Neuron (in vitro differentiated cells): Measurements from ENCODE around the gene SP100.
"Not testable (repeated sequence)": the region's sequence is repeated elsewhere in the genome, so short reads cannot be mapped to it uniquely, and the experiment has no call there.

Experiments used
- H2AFZ ChIP-seq: one replicate; pipeline ENCODE4 v1.6.1; 2013; ENCODE audit warnings: low read depth, mild to moderate bottlenecking, inconsistent platforms, low read length, moderate library complexity
- H3K27me3 ChIP-seq: one replicate; pipeline ENCODE4 v1.6.1; 2013; ENCODE audit warnings: low read length; ENCODE audit not compliant: insufficient read depth
- H3K36me3 ChIP-seq: one replicate; pipeline ENCODE4 v1.6.1; 2013; ENCODE audit warnings: low read length; ENCODE audit not compliant: insufficient read depth
- H3K4me1 ChIP-seq: one replicate; pipeline ENCODE4 v1.6.1; 2013; ENCODE audit warnings: low read length; ENCODE audit not compliant: insufficient read depth
- H3K4me3 ChIP-seq: 2 replicates; pipeline ENCODE4 v1.5.1; 2013; ENCODE audit warnings: mild to moderate bottlenecking, low read length, moderate library complexity
- H3K9me3 ChIP-seq: one replicate; pipeline ENCODE4 v1.6.1; 2013; ENCODE audit warnings: low read length

The SP100 gene

DNA sequence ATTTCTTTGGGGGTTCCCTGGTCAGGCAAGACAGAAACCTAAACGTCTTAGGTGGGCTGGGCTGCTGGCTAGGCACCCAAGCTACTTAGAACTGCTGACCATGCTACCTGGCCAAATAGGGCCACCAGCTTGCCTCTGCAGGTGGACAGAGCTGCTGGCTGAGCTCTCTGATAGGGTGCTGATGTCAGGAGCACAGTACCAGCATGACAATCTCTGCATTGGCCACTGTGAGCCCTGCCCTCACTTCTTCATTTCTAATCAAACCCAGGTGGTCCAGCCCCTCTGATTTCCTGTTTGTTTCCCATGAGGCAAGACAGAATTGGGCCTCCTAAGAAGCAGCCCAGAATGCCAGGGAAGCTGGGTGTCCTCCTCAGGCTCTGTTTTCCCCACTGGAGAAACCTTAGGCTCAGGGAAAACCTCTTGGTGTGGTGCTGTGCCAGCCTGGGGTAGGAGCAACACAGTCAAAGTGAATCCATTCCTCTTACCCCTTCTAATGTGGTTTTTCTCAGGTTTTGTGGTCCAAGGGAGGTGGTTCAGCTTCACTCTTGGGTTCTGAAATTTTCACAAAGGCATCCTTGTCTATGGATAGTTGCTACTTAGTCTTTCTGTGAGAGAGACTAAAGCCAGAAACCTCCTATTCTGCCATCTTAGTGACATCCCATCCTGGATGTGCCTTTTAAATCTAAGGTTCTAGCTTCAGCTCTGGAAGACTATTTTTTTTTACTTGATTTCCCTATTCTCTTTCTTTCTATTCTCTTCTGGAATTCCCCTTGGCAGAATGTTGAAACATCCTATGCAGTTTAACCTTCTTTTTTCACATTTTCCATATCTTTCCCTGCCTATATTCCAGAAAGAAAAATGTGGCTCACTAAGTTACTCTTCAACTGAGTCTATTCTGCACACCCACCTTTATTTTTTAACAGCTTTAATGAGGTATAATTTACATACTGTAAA is 15.2 kb downstream of the SP100 start:
- Histone ChIP-seq H3K4me3 (no peak overlapping the region), H2AFZ (no peak overlapping the region), H3K9me3 (no peaks in the 10 kb centered on the region), H3K36me3 (no peaks in the 10 kb centered on the region), H3K27me3 (no peaks in the 10 kb centered on the region), H3K4me1 (no peaks in the 10 kb centered on the region)

DNA sequence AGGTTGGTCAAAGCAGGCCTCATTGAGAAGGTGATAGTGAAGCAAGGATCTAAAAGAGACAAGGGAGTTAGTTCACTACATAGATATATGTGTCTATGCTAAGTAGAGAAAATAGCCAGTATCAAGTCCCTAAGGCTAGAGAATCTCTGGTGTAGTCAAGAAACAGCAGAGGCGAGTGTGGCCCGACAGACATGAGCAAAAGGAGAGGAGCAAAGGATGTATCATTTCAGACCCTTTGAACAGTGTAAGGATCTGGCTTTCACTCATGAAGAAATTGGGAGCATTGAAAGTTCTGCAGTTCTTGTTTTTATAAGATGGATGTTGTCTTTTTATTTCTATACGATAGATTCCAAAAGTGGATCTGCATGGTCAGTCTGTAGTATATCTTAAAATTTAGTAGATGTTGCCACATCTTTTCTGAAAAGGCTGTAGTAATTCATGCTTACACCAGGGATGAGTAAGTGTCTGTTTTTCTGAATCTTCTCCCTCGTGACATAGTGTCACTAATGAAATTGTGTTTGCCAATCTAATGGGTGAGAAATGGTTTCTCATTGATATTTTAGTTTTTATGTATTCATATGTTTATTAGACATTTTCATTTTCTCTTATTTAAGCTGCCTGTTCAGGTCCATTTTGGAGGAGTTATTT is 18.8 kb downstream of the SP100 start:
- Histone ChIP-seq H3K27me3 (no peaks in the 10 kb centered on the region), H3K4me3 (no peak overlapping the region), H2AFZ (no peak overlapping the region), H3K36me3 (no peaks in the 10 kb centered on the region), H3K4me1 (no peaks in the 10 kb centered on the region), H3K9me3 (no peaks in the 10 kb centered on the region)

DNA sequence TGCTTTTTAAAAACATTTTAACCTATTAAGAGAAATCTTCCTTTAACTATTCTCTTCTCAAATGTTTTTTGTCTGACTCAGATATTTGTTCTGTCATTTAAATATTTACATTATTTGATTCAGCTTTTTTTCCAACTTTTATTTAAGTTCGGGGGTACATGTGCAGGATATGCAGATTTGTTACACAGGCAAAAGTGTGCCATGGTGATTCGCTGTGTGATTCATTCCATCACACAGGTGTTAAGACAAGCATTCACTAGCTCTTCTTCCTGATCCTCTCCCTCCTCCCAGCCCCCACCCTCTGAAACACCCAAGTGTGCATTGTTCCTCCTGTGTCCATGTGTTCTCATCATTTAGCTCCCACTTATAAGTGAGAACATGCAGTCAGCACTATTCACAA is 19.4 kb downstream of the SP100 start:
- H3K27me3 ChIP-seq: no peaks in the 10 kb centered on the region
- no peak overlapping the region for H2AFZ ChIP-seq
- no peaks in the 10 kb centered on the region for H3K4me1 ChIP-seq
- H3K4me3 ChIP-seq: no peak overlapping the region
- no peaks in the 10 kb centered on the region for H3K36me3 ChIP-seq
- no peaks in the 10 kb centered on the region for H3K9me3 ChIP-seq

DNA sequence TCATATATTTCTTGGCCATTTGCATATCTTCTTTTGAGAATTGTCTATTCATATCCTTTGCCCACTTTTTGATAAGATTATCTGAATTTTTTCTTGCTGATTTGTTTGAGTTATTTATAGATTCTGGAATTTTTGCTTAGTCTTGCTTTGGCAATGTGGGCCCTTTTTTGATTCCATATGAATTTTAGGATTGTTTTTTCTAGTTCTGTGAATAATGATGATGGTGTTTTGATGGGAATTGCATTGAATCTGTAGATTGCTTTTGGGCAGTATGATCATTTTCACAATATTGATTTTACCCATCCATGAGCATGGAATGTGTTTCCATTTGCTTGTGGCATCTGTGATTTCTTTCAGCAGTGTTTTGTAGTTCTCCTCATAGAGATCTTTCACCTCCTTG is 23.1 kb downstream of the SP100 start:
- H3K4me1 ChIP-seq, H3K36me3 ChIP-seq, H3K27me3 ChIP-seq, H3K9me3 ChIP-seq, H3K4me3 ChIP-seq, H2AFZ ChIP-seq: not testable (repeated sequence)

DNA sequence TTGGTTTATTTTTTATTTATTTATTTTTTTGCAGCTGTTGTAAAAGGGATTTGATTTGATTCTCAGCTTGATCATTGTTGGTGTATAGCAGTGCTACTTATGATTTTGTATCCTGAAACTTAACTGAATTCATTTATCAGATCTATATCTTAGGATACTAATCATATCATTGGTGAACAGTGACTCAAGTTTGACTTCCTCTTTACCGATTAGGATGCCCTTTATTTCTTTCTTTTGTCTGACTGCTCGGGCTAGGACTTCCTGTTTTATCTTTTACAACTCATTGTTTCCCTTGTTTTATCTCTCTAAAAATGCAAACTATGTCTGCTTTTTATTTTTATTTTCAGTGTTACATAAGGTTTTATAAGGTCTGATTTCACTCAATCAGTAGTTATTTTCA is 23.6 kb downstream of the SP100 start:
- H3K9me3 ChIP-seq: no peaks in the 10 kb centered on the region
- H3K4me3 ChIP-seq: no peak overlapping the region
- no peaks in the 10 kb centered on the region for H3K4me1 ChIP-seq
- no peak overlapping the region for H2AFZ ChIP-seq
- no peaks in the 10 kb centered on the region for H3K36me3 ChIP-seq
- H3K27me3 ChIP-seq: no peaks in the 10 kb centered on the region

DNA sequence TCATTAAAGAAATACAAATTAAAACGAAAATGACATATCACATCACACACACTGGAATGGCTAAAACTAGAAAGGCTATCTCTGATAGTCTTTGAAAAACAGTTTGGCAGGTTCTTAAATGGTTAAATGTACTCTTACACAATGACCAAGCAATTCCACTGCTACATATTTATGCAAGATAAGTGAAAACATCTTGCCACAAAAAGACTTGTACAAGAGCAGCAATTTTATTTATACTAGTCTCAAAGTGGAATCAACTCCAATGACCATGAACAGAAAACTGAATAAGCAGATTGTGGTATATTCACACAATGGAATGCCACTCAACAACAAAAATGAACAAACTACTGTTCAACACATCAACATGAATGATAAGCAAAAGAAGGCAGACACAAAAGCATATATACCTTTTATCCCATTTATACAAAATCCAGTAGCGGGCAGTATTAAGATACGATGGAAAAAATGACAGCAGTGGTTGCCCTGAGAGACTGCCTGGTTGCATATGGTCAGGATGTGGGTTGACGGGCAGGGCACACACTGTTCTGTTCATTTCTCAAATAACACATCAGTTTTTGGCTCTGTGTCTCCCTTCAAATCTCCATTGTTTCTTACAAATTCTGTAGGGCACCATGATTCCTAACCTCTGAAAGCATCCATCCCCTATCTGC is 25.4 kb downstream of the SP100 start:
- Histone ChIP-seq H3K9me3 (no peaks in the 10 kb centered on the region), H3K4me3 (no peak overlapping the region)

DNA sequence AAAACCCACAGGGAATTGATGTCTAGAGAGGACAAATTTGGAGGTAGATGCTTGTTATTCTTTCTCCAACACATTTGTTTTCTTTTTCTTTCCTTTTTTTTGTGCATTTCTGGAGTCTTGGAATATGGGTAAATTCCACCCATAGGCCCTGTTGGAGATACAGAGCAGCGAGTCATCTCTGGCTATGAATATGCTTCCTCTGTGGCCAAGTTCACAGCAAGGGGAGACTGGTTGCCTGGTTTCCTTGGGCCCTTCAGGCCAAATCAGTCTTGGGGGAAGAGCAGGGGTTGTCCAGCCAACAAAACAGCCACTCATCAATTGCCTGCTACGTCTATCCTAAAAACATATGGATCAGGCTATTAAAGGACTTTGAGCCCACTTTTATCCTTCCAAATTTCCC is 27.5 kb downstream of the SP100 start:
- H3K4me3 ChIP-seq: no peak overlapping the region
- H3K9me3 ChIP-seq: no peaks in the 10 kb centered on the region
- H3K4me1 ChIP-seq: no peaks in the 10 kb centered on the region
- H3K36me3 ChIP-seq: no peaks in the 10 kb centered on the region
- H3K27me3 ChIP-seq: no peaks in the 10 kb centered on the region
- no peak overlapping the region for H2AFZ ChIP-seq

More for the DNA sequence above, 25.4 kb downstream of the SP100 start:
- H2AFZ ChIP-seq: no peak overlapping the region
- H3K4me1 ChIP-seq: no peaks in the 10 kb centered on the region
- H3K27me3 ChIP-seq: no peaks in the 10 kb centered on the region
- H3K36me3 ChIP-seq: no peaks in the 10 kb centered on the region

DNA sequence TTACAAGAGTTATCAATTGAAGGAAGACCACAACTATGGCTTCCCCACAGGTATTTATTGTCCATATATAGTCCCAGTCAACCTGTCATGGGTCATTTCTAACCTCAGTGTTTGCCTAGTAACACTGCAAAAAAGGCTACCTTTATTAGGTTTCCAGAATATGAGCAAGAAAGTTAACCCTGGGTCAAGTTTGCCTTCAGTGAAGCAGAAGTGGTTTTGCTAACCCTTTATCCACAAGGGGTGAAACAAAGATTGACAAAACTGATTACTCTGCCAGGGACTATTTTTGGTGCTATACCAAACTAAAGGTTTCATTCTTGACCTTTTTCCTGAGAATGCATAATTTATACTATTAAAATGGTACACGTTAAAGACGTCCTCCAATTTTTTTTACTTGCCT is 28.8 kb downstream of the SP100 start:
- no peaks in the 10 kb centered on the region for H3K4me1 ChIP-seq
- no peak overlapping the region for H2AFZ ChIP-seq
- no peaks in the 10 kb centered on the region for H3K36me3 ChIP-seq
- no peaks in the 10 kb centered on the region for H3K9me3 ChIP-seq
- no peaks in the 10 kb centered on the region for H3K27me3 ChIP-seq
- H3K4me3 ChIP-seq: no peak overlapping the region

DNA sequence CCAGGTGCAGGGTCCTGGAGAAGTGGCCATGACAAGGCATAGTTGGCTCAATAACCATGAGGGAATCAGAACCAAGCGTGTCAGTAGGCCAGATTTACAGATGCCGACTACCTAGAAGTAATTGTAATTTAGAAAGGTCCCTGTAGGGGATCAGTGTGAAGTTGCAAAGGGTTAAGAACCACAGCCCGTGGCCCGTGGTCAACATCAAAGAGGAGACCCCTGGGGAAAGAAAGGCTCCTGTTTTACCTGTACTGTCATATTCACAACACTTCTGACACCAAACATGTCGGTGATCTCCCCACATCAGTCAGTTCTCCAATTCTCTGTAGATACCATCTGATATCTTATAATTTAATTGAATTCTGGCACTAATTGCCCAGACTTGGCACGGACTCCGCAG is 31.0 kb downstream of the SP100 start:
- no peak overlapping the region for H2AFZ ChIP-seq
- H3K27me3 ChIP-seq: no peaks in the 10 kb centered on the region
- no peak overlapping the region for H3K4me3 ChIP-seq
- H3K4me1 ChIP-seq: no peaks in the 10 kb centered on the region
- no peaks in the 10 kb centered on the region for H3K36me3 ChIP-seq
- no peaks in the 10 kb centered on the region for H3K9me3 ChIP-seq

DNA sequence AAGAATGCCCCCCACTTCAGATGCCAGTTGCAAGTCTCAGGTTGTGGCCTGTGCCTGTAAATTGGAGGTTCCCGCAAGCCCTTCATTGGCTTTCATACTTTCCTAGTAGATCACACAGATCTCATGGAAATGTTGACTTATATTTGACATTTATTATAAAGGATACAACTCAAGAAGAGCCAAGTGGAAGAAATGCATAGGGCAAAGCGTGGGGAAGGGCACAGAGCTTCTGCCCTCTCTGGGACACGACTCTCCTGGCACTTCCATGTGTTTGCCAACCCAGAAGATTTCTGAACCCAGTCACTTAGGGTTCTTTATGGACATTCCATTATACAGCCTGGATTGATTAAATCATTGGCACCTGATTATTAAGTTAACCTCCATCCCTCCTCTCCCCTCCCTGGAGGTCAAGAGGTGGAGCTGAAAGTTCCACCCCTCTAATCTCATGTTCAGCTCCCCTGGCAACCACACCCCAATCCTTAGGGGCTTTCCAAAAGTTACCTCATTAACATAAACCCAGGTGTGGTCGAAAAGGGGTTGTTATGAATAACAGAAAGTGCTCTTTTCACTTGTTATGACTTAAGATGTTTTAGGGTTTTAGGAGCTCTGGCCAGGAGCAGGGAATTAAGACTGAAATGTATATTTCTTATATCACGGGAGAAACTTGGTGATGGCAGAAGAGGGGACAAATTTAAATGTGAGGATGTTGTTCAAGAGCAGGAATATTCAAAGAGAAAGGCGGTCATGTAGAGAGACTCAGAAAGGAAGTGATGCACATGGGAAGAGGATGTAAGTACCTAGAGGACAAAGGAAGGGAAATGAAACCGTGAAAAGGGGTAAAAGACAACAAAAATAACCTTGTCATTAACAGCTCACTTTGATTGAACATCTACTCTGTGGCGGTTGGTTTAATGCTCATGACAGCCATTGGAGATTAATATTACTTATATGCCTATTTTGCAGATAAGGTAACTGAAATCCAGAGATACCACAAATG is 31.8 kb downstream of the SP100 start:
- H3K27me3 ChIP-seq: no peaks in the 10 kb centered on the region
- no peaks in the 10 kb centered on the region for H3K36me3 ChIP-seq
- no peak overlapping the region for H2AFZ ChIP-seq
- no peaks in the 10 kb centered on the region for H3K4me1 ChIP-seq
- no peak overlapping the region for H3K4me3 ChIP-seq
- no peaks in the 10 kb centered on the region for H3K9me3 ChIP-seq

DNA sequence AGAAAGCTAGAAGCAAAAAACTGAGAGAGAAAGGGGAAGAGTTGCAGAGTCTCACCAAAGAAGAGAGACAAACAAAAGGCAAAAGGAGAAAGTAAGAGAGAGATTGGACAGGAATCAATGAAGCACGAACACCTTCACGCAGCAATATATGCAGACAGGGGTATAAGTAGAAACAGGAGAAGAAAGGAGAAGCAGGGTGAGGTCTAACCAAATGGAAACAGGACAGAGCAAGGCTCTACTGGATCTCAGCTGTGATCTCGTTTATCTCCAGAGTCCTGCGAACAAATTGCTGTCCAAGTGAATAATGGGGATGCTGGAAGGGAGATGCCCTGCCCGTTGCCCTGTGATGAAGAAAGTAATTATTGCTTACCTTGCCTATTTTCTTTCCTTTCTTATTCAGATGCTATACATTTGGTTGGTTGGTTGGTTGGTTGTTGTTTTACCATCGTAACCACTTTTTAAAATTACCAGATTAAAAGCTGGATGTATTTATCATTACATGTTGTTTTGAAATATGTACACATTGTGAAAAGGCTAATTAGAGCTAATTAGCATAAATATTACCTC is 34.0 kb downstream of the SP100 start:
- H2AFZ ChIP-seq: no peak overlapping the region
- H3K27me3 ChIP-seq: no peaks in the 10 kb centered on the region
- H3K4me3 ChIP-seq: no peak overlapping the region
- H3K36me3 ChIP-seq: no peaks in the 10 kb centered on the region
- no peaks in the 10 kb centered on the region for H3K9me3 ChIP-seq
- H3K4me1 ChIP-seq: no peaks in the 10 kb centered on the region

DNA sequence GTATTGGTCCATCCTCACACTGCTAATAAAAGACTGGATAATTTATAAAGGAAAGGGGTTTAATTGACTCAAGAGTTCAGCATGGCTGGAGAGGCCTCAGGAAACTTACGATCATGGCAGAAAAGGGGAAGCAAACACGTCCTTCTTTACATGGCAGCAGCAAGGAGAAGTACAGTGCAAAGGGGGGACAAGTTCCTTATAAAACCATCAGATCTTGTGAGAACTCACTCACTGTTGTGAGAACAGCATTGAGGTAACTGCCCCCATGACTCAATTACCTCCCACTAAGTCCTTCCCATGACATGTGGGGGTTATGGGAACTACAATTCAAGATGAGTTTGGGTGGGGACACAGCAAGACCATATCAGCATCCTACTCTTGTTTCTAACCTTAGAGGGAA is 37.0 kb downstream of the SP100 start:
- Histone ChIP-seq H3K9me3 (no peaks in the 10 kb centered on the region), H3K4me3 (no peak overlapping the region), H3K36me3 (no peaks in the 10 kb centered on the region), H3K4me1 (no peaks in the 10 kb centered on the region), H3K27me3 (no peaks in the 10 kb centered on the region), H2AFZ (no peak overlapping the region)
